Uterus (tissue), 4 donors: ENCODE results near the gene NECAB2. TPM values are rescaled to one million over a fixed set of nuclear protein-coding genes. Genes with fewer than 3 reads are reported as not detected.
A peak's percentile ranks its signal among the peaks of the same experiment; 100 is the strongest.

ENCODE experiments used
- DNase-seq, 2 donors: peaks; one replicate each; pipeline ENCODE4 v3.0.0-alpha.2; 2019 to 2020
- H3K27ac ChIP-seq, 2 donors: fragments of 200-600 bp; sonication (generic); 1 replicate in 1 of 2; 2 replicates in 1 of 2; pipeline ENCODE4 v1.5.1; 2016 to 2018
- H3K27me3 ChIP-seq, 2 donors: fragments of 200-600 bp; sonication (generic); one replicate each; pipeline ENCODE4 v1.5.1; 2018 to 2019; ENCODE audit warnings: control low read depth in 1 of 2
- H3K36me3 ChIP-seq, 2 donors: fragments of 200-600 bp; sonication (generic); one replicate each; pipeline ENCODE4 v1.5.1; 2019; ENCODE audit warnings: control low read depth in 1 of 2
- H3K4me1 ChIP-seq, 2 donors: fragments of 200-600 bp; sonication (generic); one replicate each; pipeline ENCODE4 v1.5.1; 2018 to 2019; ENCODE audit warnings: control low read depth in 1 of 2
- H3K4me3 ChIP-seq, 2 donors: fragments of 200-600 bp; sonication (generic); 1 replicate in 1 of 2; 2 replicates in 1 of 2; pipeline ENCODE4 v1.5.1; 2018 to 2019; ENCODE audit warnings: mild to moderate bottlenecking in 1 of 2
- H3K9me3 ChIP-seq, 2 donors: fragments of 200-600 bp; sonication (generic); one replicate each; pipeline ENCODE4 v1.5.1; 2019; ENCODE audit warnings: control low read depth in 1 of 2
- POLR2A ChIP-seq, 2 donors: fragments of 450-650 bp; IDR thresholded peaks; one replicate each; pipeline ENCODE4 v1.6.1; 2016; ENCODE audit warnings: antibody characterized with exemption in 2 of 2, mild to moderate bottlenecking in 1 of 2, moderate library complexity in 1 of 2
- intact Hi-C: fragments of 100-400 bp; cut with DNase I; formaldehyde crosslinking; loops from one replicate; pipeline ENCODE4 v1.15.1; 2023; ENCODE audit warnings: low total_unique reads
- small RNA-seq: library from RNA; depleted of rRNA; stranded (forward); fragments of <200 nt; gene quantifications from one replicate; pipeline ENCODE3, GENCODE V24; 2016
- total RNA-seq, 4 donors: library from RNA; depleted of rRNA in 3 of 4; stranded (reverse); fragments of >200 nt in 3 of 4; gene quantifications; one replicate each; pipeline versions ENCODE4 v1.1.0 to v1.2.4, GENCODE V29; 2014 to 2023
- TF ChIP-seq, protein P1 (sequence below), 4 experiments: fragments of 200-600 bp in 2 of 4; fragments of 450-650 bp in 2 of 4; sonication (generic) in 2 of 4; IDR thresholded peaks; one replicate each; pipeline ENCODE4 v1.5.1; 2016 to 2019; ENCODE audit warnings: antibody characterized with exemption in 4 of 4, mild to moderate bottlenecking in 2 of 4, moderate library complexity in 1 of 4
- donor health status: DM: yes; HTN: yes; CAD: no.

Gene NECAB2
- total RNA-seq, 4 donors from 2014 or later = 1.1 to 1.4 TPM; not detected in 2

- intact Hi-C loops = no loop called here
- H3K9me3 ChIP-seq = no peaks in the 10 kb centered on the region
- TF ChIP-seq POLR2A (IDR thresholded peaks at IDR 0.05) = no peak
- TF ChIP-seq, protein P1, sequence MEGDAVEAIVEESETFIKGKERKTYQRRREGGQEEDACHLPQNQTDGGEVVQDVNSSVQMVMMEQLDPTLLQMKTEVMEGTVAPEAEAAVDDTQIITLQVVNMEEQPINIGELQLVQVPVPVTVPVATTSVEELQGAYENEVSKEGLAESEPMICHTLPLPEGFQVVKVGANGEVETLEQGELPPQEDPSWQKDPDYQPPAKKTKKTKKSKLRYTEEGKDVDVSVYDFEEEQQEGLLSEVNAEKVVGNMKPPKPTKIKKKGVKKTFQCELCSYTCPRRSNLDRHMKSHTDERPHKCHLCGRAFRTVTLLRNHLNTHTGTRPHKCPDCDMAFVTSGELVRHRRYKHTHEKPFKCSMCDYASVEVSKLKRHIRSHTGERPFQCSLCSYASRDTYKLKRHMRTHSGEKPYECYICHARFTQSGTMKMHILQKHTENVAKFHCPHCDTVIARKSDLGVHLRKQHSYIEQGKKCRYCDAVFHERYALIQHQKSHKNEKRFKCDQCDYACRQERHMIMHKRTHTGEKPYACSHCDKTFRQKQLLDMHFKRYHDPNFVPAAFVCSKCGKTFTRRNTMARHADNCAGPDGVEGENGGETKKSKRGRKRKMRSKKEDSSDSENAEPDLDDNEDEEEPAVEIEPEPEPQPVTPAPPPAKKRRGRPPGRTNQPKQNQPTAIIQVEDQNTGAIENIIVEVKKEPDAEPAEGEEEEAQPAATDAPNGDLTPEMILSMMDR (IDR thresholded peaks at IDR 0.05) = no peak
- H3K36me3 ChIP-seq = no peaks in the 10 kb centered on the region
- H3K27ac ChIP-seq = no peak overlapping the region
- DNase-seq = no peak
- no peaks in the 10 kb centered on the region for H3K4me1 ChIP-seq
- no peaks in the 10 kb centered on the region for H3K27me3 ChIP-seq
- no peak overlapping the region for H3K4me3 ChIP-seq
Measured at GRCh38 chr16:84049403-84050060, 81.5 kb downstream of the NECAB2 start.

GRCh38 chr16:84050316-84050715 lies 82.3 kb downstream of the NECAB2 start:
- no peaks in the 10 kb centered on the region for H3K9me3 ChIP-seq
- no peaks in the 10 kb centered on the region for H3K4me1 ChIP-seq
- DNase-seq = no peak
- TF ChIP-seq, protein P1 (IDR thresholded peaks at IDR 0.05) = no peak
- no peak for TF ChIP-seq POLR2A (IDR thresholded peaks at IDR 0.05)
- intact Hi-C loops = no loop called here
- no peaks in the 10 kb centered on the region for H3K36me3 ChIP-seq
- H3K4me3 ChIP-seq = no peak overlapping the region
- H3K27me3 ChIP-seq = no peaks in the 10 kb centered on the region
- H3K27ac ChIP-seq = no peak overlapping the region

DNA sequence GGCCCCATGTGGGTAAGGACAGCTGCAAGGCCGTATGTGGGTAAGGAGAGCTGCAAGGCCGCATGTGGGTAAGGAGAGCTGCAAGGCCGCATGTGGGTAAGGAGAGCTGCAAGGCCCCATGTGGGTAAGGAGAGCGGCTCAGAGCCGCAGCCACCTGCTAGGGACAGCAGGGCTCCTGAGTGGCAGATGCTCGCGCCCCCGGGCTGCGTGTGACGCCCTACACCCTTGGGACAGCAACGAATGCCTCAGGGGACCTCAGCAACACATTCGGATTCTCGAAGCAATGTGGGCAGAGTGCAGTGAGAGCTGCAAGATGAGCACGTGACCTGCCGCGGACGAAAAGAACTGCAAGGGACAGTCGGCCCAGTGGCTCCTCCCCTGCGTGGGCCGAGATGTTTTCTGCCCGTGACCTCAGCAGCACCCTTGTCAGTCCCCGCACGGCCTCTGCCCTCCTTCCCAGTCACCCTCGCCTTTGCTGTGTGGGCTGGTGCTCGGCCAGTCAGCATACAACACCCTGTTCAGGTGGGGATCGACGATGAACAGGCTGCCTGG lies 84.1 kb downstream of the NECAB2 start:
- intact Hi-C loops = no loop called here
- Histone ChIP-seq H3K27ac (no peak overlapping the region), H3K4me1 (no peaks in the 10 kb centered on the region), H3K27me3 (no peaks in the 10 kb centered on the region), H3K9me3 (no peaks in the 10 kb centered on the region), H3K4me3 (no peak overlapping the region), H3K36me3 (no peaks in the 10 kb centered on the region)
- peak in 1 of 2 donors; percentile 4 for DNase-seq
- TF ChIP-seq, protein P1 (IDR thresholded peaks at IDR 0.05) = no peak
- TF ChIP-seq POLR2A (IDR thresholded peaks at IDR 0.05) = no peak

Small RNA genes within 50 kb of the gene (small RNA-seq; reads per million reads assigned to genes)
- not detected for gene RNA5SP432

Other genes with a start within 250 kb of the NECAB2 start
- gene HSBP1, start 160.3 kb upstream of the NECAB2 start, total RNA-seq = 10 to 100 TPM in 3 of 4 donors, 1 to 10 TPM in 1; 6.1 to 70.5 (median 19.9) TPM
- gene MLYCD, start 69.1 kb upstream of the NECAB2 start, total RNA-seq = 10 to 100 TPM in 1 of 4 donors, 1 to 10 TPM in 3; 4.5 to 16.6 (median 6.7) TPM
- gene OSGIN1, start 15.0 kb upstream of the NECAB2 start, total RNA-seq = 1 to 10 TPM in 2 of 4 donors, under 1 TPM in 1, not detected in 1; 0.77 to 5.4 (median 1.2) TPM
- 1 to 10 TPM in 1 of 4 donors, not detected in 3; 1.3 TPM for gene SLC38A8, start 74.6 kb downstream of the NECAB2 start, total RNA-seq
- gene MBTPS1, start 148.7 kb downstream of the NECAB2 start, total RNA-seq = 100 to 1,000 TPM in 3 of 4 donors, 10 to 100 TPM in 1; 63.0 to 162 (median 112) TPM
- gene HSDL1, start 176.9 kb downstream of the NECAB2 start, total RNA-seq = 10 to 100 TPM; 10.5 to 46.4 (median 22.3) TPM
- gene DNAAF1, start 177.1 kb downstream of the NECAB2 start, total RNA-seq = 1 to 10 TPM in 3 of 4 donors, under 1 TPM in 1; 0.77 to 8.2 (median 2.7) TPM
- 100 to 1,000 TPM in 2 of 4 donors, 10 to 100 TPM in 2; 36.7 to 210 (median 76.3) TPM for gene TAF1C, start 218.8 kb downstream of the NECAB2 start, total RNA-seq
- 1 to 10 TPM in 1 of 4 donors, under 1 TPM in 2, not detected in 1; 0.21 to 1.0 (median 0.88) TPM for gene ADAD2, start 222.9 kb downstream of the NECAB2 start, total RNA-seq